Body of pancreas (tissue), 4 donors: Measurements from ENCODE around the gene TULP4.

Experiments
- POLR2A ChIP-seq, 3 donors: fragments of 450-650 bp; IDR thresholded peaks; one replicate each; pipeline ENCODE4 v1.6.1; 2016; ENCODE audit warnings: antibody characterized with exemption in 3 of 3, mild to moderate bottlenecking in 2 of 3
- TF ChIP-seq, protein P1 (sequence below), 7 experiments: fragments of 450-650 bp in 4 of 7; fragments of 200-600 bp in 3 of 7; sonication (generic) in 3 of 7; IDR thresholded peaks; one replicate each; pipeline ENCODE4 v1.5.1; 2016 to 2019; ENCODE audit warnings: antibody characterized with exemption in 7 of 7

DNA sequence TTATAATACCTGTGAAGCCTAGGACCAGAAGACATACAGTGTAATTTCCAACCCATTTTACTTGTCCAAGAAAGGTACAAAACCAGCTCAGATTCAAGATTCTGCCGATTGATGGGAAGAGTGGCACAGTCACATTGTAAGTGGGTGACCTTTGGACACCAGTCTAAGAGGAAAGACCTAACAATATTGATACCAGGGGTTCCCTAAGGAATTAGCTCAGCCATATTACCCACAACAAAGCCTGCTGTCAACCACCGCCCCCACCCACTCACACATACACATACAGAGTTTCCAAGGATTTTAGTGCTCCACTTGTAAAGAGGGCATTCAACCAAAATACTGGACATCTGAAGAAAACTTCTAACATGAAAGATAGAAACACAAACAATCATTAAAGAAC, 219.7 kb downstream of the TULP4 start:
- TF ChIP-seq, protein P1, sequence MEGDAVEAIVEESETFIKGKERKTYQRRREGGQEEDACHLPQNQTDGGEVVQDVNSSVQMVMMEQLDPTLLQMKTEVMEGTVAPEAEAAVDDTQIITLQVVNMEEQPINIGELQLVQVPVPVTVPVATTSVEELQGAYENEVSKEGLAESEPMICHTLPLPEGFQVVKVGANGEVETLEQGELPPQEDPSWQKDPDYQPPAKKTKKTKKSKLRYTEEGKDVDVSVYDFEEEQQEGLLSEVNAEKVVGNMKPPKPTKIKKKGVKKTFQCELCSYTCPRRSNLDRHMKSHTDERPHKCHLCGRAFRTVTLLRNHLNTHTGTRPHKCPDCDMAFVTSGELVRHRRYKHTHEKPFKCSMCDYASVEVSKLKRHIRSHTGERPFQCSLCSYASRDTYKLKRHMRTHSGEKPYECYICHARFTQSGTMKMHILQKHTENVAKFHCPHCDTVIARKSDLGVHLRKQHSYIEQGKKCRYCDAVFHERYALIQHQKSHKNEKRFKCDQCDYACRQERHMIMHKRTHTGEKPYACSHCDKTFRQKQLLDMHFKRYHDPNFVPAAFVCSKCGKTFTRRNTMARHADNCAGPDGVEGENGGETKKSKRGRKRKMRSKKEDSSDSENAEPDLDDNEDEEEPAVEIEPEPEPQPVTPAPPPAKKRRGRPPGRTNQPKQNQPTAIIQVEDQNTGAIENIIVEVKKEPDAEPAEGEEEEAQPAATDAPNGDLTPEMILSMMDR (IDR thresholded peaks at IDR 0.05) = no peak
- TF ChIP-seq POLR2A (IDR thresholded peaks at IDR 0.05) = no peak
